SK-N-DZ (cell line): ENCODE results near the gene NEURL2.
"Not testable (repeated sequence)": the region's sequence is repeated elsewhere in the genome, so short reads cannot be mapped to it uniquely, and the experiment has no call there.

Experiments
- DNase-seq: peaks from one replicate; pipeline ENCODE4 v3.0.0-alpha.2; 2015; ENCODE audit warnings: low spot score

Gene NEURL2

DNA sequence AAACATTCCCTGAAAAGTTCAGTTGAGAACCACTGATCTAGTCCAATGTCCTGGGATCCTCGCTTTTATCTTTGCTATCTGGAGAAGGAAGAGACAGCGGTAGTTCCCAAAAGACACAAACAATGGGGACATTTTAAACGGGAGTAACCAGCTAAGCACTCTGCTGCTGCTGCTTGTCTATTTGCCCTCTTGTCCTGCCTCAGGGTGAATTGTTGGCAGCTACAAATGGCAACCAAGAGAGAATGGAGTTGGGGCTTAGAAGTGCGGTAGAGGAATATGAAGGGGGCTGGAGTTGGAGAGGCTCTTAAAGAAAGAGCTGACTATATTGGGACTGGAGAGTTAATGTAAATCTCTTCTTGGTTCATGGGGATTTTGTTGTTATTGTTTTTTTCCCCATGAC lies 16.4 kb downstream of the NEURL2 start:
- DNase-seq, result no peak

DNA sequence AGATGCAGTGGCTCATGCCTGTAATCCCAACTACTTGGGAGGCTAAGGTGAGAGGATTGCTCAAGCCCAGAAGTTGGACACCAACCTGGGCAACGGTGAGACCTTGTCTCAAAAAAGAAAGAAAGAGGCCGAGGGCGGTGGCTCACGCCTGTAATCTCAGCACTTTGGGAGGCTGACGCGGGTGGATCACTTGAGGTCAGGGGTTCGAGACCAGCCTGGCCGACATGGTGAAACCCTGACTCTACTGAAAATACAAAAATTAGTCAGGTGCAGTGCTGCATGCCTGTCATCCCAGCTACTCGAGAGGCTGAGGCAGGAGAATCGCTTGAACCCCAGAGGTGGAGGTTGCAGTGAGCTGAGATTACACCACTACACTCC lies 16.9 kb downstream of the NEURL2 start:
- not testable (repeated sequence) for DNase-seq

DNA sequence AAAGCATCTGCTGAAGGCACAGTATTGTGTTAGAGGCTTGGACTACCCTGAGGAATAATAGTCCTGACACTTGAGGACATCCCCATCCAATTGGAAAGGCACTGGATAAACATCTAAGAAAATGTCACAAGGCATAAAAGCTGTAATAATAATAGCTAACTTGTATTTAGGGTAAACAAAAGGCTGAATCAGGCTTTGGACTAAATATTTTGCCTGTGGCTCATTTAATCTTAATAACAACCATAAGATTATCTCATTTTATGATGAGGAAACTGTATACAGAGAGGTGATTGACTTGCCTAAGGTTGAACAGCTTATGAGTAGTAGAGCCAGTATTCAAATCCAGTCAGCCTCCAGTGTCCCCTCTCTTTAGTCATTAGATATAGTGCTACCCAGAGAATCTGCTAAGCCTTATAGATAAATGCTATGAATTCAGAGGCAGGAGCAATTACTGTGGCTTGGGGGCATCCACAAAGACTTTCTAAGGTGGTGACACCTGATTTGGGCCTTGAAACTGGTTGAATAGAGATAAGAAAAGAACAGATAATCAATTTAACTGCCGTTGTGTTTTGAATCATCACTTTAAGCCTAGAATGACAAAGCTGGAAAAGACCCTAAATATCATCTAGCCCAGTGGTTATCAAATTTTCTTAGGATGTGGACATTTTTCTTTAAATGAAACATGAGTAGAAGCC lies 17.5 kb downstream of the NEURL2 start:
- no peak for DNase-seq

DNA sequence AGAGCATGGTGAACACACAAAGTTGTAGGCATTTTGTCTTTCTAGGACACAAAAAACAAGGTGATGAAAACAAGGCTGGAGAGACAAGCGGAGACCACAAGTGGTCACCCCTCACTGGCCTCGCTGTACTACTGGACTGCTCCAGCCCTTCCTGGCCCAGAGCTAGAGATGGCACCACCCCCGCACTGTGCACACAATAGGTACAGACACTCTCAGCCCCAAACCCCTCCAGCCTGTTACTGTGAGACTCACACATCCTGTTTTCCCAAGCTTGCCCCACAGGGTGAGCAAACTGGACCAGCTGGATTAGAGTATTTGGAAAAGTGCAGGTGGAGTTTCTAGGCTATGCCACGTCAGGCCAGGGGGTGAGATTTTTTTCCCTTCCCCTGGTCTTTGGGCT lies 18.4 kb downstream of the NEURL2 start:
- no peak for DNase-seq

DNA sequence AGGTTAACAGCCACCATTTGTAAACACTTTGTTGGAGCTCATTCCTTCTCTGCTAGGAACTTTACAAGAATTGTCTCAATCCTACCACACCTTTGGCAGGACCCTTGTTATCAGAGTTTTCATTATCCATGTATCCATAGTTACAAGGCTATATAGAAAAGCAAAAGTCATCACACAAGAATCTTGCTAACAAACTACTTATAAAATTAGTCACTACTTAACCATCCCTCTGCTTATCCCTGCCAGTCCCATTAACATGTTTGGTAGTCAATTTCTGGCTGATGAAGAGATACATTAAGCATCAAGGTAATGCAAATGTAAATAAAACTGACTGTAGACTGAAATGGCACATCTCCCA lies 23.2 kb downstream of the NEURL2 start:
- no peak for DNase-seq

DNA sequence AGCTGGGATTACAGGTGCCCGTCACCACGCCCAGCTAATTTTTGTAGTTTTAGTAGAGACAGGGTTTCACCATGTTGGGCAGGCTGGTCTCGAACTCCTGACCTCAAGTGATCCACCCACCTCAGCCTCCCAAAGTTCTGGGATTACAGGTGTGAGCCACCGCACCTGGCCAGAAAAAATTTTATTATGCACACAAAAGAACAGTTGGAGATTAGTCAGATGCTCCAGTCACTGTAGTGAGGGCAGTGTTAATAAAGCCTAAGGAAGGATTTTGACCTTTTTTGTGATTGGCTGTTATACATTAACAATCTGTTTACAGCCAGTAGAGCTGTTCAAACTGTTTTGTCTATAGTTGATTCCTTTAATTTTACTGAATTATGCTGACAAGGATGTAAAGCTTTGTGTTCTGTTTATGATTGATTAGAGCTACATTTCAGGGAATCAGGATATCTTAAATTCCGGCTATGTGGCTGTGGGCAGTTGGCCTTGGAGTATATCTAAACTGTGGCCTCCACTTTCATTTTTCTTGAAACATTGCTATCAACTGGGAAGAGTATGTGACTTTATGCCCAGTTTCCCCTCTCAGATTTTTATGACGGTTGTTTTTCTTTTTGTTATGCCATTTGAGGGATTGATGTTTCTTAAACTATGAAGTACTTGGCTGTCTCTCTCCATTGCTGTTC lies 23.7 kb downstream of the NEURL2 start:
- no peak for DNase-seq

DNA sequence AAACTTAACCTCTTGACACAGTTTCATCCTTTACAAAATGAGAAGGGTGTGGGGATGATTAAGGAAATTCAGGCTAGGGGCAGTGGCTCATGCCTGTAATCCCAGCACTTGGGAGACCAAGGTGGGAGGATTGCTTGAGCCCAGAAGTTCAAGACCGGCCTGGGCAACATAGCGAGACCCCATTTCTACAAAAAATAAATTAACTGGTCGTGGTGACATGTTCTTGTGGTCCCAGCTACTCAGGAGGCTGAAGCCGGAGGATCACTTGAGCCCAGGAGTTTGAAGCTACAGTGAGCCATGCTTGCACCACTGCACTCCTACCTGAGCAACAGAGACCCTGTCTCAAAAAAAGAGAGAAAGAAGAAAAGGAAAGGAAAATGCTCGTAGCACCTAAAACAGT lies 24.6 kb downstream of the NEURL2 start:
- no peak for DNase-seq

DNA sequence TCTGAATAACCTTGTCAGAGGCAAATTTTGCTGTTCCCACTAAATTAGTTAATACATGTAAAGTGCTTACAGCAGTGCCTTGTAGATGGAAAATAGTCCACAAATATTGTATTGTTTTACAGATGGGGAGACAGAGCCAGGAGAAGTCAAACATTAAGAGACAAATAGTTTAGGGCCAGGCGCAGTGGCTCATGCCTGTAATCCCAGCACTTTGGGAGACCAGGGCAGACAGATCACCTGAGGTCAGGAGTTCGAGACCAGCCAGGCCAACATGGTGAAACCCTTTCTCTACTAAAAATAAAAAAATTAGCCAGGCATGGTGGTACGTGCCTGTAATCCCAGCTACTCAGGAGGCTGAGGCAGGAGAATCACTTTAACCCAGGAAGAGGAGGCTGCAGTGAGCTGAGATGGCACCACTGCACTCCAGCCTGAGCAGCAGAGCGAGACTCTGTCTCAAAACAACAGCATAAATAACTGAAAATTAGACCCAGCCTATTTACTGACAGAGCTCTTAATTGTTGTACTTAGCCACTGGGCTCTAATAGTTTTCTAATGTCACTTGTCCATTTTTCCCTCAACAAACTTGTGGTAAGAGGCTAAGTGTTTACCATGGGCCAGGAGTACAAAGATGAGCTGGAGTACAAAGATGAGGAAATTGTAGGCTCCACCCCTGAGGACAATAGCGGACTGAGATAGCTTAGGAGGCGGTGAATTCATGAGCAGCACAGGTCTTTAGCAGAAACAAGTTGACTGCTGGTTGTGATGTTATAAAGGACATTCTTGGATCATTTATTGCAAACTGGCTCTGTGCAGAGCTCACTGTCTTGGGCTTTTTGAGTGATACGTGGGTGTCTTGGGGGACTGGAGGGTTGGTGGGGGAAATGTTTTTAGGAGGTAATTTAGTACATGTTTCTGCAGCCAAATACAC lies 27.2 kb downstream of the NEURL2 start:
- no peak for DNase-seq

DNA sequence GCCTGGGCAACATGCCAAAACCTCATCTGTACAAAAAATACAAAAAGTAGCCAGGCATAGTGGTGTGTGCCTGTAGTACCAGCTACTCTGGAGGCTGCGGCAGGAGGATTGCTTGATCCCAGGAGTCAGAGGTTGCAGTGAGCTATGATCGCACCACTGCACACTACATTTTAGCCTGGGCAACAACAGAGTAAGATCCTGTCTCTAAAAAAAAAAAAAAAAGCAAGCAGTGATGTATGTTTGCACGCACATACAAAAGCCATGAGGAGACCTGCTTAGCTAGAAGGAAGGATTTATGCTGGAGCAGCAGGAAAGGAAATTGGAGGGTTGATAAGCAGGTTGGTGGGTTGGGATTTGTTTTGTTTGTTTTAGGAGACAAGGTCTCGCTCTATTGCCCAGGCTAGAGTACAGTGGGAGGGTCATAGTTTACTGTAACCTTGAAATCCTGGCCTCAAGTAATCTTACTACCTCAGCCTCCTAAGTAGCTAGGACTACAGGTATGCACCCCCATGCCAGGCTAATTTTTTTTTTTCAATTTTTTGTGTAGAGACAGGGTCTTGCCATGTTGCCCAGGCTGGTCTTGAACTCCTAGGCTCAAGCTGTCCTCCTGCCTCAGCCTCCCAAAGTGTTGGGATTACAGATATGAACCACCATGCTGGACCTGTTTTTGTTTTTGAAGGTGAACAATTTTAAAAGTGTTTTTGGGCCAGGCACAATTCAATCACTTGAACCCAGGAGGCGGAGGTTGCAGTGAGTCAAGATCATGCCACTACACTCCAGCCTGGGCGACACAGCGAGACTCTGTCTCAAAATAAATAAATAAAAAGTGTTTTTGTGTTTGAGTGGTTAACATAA lies 29.6 kb downstream of the NEURL2 start:
- DNase-seq, result no peak

DNA sequence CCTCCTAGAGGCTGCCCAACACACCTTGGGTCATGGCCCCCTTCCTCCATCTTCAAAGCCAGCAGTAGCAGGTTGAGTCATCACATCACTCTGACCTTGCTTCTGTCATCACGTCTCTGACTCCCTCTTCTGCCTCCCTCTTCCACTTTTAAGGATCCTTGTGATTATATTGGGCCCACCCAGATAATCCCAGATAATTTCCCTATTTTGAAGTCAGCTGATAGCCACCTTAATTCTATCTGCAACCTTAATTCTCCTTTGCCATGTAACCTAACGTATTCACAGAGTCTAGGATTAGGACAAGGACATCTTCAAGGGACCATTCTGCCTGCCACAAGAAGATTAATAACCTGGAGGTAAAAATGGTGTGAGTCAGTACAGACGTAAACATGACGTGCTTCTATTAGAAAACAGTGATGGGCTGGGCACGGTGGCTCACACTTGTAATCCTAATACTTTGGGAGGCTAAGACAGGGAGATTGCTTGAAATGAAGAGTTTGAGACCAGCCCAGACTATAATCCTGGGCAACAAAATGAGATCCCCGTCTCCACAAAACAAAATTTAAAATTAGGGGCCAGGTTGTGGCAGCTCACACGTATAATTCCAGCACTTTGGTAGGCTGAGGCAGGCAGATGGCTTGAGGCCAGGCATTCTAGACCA lies 30.3 kb downstream of the NEURL2 start:
- DNase-seq, result no peak

DNA sequence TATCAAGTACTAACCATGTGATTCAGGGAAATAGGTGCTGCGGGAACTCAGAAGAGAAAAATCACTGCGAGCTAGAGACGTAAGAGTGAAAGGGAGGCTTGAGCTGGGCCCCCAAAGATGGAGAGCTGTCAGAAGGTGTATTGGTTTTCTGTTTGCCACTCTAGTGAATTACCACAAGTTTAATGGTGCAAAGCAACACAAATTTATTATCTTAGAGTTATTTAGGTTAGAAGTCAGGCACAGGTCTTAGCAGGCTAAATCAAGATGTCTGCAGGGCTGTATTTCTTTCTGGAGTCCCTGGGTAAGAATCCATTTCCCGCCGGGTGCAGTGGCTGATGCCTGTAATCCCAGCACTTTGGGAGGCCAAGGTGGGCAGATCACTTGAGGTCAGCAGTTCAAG lies 31.1 kb downstream of the NEURL2 start:
- no peak for DNase-seq

DNA sequence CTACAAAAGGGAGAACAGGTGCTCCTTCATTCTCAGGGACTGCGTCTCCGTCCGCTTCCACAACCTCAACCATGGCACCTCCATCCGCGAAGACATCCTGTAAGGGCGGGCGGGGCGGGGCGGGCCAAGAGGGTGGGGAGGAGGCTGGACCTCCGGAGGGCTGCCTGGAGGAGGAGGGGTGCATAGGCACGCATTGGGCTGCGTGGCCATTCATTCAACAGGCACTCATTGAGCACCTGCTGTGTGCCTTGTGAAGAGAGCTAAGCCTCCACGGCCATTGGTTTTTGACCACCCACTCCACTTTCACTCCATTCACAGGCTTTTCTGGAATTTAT lies 33.2 kb downstream of the NEURL2 start:
- DNase-seq, result no peak

DNA sequence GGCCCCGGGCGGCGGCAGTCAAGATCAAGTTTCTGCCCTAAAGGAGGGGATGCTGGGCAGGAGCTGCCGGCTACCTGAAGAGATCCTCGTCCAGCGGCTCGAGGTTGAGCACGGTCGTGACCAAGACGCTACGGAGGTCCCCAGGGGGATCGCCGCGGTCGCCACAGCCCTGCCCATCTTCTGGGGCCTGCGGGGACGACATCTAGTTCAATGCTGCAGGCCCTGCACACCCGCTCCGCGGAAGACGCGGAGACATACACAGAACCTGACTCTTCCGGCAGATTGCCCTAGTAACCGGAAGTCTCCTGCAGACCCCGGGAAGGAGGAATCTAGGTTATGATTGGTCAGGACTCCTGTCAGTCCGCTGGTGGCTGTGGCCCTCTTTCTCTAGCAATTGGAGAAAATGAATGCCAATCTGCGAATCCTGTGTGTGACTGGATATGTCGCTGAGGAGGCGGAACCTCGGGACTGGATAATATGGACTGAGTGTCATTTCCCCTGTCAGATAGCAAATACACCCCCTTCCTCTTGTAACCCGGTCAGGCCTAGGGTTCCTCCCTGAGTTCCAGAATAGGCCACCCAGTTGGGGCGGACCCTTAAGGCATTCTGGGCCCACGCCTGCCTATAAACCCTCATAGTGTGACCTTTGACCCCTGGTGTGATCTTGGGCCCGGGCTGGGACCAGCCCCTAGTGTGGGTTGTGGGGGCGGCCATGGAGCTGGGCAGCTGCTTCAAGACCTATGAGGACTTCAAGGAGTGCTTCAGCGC lies 33.7 kb downstream of the NEURL2 start, which contains the start of the genes ACOT8 and ZSWIM3:
Gene ACOT8, minus strand, starts transcription at position 279 of the 768 bp plus-strand sequence. Its CDS starts 77 bp downstream, at position 202.
Gene ZSWIM3, plus strand, starts transcription at position 501 of the 768 bp plus-strand sequence. Its CDS starts 212 bp downstream, at position 713.
- DNase-seq, result peak; percentile 100

DNA sequence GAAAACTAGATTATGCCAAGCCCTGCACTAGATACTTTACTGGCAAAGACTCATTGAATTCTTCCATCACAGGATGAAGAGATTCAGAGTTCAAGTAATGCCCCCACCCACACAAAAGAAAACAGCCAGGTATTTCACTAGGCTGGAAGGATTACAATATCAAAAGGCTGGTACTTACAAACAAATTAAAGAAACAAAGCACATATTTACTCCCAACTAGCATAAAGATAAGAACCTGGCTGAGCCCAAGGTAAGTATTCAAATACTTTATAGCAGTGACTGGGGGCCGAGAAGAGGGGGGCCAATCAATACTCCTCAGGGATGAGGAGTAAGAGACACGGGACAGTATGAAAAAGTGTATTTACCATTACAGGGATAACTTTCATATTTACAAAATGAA lies 37.5 kb downstream of the NEURL2 start:
- DNase-seq, result no peak

DNA sequence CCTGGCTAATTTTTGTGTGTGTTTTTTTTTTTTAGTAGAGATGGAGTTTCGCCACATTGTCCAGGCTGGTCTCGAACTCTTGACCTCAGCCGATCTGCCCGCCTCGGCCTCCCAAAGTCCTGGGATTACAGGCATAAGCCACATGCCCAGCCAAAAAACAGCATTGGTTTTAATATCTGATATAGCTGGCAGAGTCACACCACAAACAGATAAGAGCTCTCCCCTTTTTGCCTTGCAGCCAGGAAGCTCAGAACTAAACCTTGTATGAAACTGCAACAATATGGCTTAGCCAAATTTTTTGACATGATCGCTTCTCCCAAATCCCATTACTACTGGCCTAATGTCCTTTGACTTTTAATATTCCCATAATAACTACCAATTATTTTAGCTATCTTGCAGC lies 38.7 kb downstream of the NEURL2 start:
- no peak for DNase-seq

DNA sequence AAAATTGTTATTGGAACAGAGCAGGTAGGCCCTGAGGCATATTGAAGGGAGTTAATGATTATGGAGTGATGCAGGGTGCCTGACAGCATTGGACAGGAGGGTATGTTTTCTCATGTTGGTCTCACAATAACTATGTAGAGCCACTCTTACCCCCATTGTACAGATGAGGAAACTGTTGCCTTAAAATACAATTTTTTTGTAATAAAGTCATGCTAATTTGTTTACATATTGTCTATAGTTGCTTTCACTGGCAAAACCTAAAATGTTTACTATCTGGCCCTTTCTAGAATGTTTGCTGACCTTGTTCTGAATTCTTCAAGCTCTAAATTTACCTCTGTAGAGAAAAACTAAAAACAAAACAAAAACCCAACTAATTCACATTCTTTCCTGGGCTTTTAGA lies 39.5 kb downstream of the NEURL2 start:
- no peak for DNase-seq

DNA sequence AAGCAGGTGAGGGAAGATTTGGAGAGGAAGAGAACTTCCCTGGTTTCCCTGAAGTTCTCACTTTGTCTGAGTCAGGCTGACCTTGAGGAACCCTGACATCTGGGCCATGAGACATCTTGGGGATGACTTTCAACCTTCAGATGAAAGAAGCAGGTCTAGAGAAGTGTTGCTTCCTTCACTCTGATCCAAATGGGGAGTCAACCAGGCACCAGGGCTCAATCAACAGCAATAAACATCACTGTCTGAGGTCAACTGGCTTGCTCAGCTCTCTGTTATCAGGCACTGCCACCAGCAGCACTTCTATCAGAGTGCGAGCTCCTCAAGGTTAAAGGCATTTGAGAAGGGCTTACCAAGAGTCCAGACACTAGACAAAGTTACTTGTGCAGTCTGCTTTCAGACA lies 40.1 kb downstream of the NEURL2 start:
- no peak for DNase-seq

DNA sequence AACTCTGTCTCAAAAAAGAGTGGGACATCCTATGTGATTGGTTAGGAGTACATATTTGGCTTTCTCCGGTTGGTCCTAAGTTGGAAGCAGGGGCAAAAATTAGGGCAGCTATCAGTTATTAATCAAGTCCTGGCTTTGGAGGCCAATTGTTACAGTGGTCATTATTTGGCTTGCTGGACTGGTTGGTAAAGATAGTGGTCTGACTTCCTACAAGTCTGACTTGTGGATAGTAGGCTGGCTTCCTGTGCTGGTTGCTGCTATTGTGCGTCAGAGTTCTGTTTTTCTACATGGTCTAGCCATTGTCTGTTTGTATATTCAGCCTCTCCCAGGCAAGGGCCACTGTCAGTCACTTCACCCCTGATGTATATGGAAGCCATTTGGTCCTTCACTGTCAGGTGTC lies 40.8 kb downstream of the NEURL2 start:
- no peak for DNase-seq

DNA sequence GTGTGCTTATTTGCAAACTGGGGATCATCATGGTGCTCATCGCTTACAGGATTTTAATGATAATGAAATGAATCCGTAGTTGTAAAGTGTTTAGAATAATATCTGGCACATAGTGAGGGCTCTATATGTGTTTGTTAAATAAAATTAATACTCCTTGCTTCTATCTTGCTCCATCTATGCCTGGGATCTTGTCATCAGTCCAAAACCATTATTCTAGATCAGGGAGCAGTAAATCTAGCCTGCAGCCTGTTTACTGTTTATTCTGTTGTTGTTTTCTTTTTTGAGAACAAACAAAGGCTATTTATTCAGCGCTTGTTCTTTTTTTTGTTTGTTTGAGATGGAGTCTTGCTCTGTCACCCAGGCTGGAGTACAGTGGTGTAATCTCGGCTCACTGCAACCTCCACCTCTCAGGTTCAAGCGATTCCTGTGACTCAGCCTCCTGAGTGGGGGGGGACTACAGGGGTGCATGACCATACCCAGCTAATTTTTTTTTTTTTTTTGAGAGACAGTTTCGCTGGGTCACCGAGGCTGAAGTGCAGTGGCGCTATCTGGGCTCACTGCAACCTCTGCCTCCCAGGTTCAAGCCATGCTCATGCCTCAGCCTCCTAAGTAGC lies 41.9 kb downstream of the NEURL2 start:
- no peak for DNase-seq

DNA sequence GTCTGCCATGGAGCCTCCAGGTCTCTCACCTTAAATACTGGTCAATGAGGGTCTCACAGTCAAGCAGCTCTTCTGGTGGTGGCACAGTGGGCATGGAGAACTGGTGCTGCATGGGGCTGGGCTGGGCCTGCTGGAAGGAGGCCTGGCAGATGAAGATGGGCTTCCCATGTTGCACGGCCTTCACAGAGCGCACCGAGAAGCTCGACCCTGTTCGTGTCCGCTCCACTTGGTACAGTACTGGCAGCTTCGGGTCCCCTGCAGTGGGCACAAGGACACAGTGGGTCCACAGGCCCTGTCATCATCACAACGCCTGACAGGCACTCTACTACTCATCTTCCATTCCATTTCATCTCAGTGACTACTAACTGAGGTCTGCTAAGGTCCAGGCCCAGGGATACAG lies 42.6 kb downstream of the NEURL2 start:
- DNase-seq, result no peak
